GM12875 (cell line): ENCODE results near the gene OSBPL10.

Experiments used
- H3K4me3 ChIP-seq: one replicate; pipeline ENCODE4 v1.5.1; 2011; ENCODE audit warnings: low read depth, low read length, control low read depth
- CTCF ChIP-seq: IDR thresholded peaks from 2 replicates; pipeline ENCODE4 v1.5.1; 2011; ENCODE audit warnings: low read depth, mild to moderate bottlenecking, control low read depth, inconsistent platforms, low read length, moderate library complexity, borderline replicate concordance; ENCODE audit not compliant: insufficient read depth

OSBPL10 gene

GRCh38 chr3:31946484-31947081 is 34.5 kb downstream of the OSBPL10 start:
- TF ChIP-seq CTCF, result no peak
- H3K4me3 ChIP-seq, result no peak overlapping the region

GRCh38 chr3:31945738-31946052 is 35.4 kb downstream of the OSBPL10 start:
- no peak overlapping the region for H3K4me3 ChIP-seq
- no peak for TF ChIP-seq CTCF

GRCh38 chr3:31943041-31943440 is 38.0 kb downstream of the OSBPL10 start:
- TF ChIP-seq CTCF, result no peak
- no peak overlapping the region for H3K4me3 ChIP-seq

- TF ChIP-seq CTCF, result no peak
- H3K4me3 ChIP-seq, result no peak overlapping the region
Measured at GRCh38 chr3:31942446-31942845, 38.6 kb downstream of the OSBPL10 start.

GRCh38 chr3:31937225-31937624 is 43.8 kb downstream of the OSBPL10 start:
- no peak for TF ChIP-seq CTCF
- no peak overlapping the region for H3K4me3 ChIP-seq

GRCh38 chr3:31936420-31937060 is 44.5 kb downstream of the OSBPL10 start:
- TF ChIP-seq CTCF, result no peak
- no peak overlapping the region for H3K4me3 ChIP-seq

GRCh38 chr3:31934866-31935265 is 46.2 kb downstream of the OSBPL10 start:
- H3K4me3 ChIP-seq, result no peak overlapping the region
- no peak for TF ChIP-seq CTCF
